AG09309 (cell line): ENCODE results near the gene MN1.

Source experiments
- DNase-seq: peaks from one replicate; pipeline ENCODE4 v3.0.0-alpha.2; 2010; ENCODE audit warnings: low read depth
- H3K4me3 ChIP-seq: 2 replicates; pipeline ENCODE4 v1.5.1; 2011; ENCODE audit warnings: mild to moderate bottlenecking, low read depth, low read length, moderate library complexity; ENCODE audit not compliant: control insufficient read depth
- TF ChIP-seq, protein P1 (sequence below): IDR thresholded peaks from 2 replicates; pipeline ENCODE4 v1.5.1; 2011; ENCODE audit warnings: mild to moderate bottlenecking, low read depth, low read length, inconsistent platforms; ENCODE audit not compliant: insufficient read depth, control insufficient read depth; ENCODE audit errors: missing control alignments

MN1 gene

DNA sequence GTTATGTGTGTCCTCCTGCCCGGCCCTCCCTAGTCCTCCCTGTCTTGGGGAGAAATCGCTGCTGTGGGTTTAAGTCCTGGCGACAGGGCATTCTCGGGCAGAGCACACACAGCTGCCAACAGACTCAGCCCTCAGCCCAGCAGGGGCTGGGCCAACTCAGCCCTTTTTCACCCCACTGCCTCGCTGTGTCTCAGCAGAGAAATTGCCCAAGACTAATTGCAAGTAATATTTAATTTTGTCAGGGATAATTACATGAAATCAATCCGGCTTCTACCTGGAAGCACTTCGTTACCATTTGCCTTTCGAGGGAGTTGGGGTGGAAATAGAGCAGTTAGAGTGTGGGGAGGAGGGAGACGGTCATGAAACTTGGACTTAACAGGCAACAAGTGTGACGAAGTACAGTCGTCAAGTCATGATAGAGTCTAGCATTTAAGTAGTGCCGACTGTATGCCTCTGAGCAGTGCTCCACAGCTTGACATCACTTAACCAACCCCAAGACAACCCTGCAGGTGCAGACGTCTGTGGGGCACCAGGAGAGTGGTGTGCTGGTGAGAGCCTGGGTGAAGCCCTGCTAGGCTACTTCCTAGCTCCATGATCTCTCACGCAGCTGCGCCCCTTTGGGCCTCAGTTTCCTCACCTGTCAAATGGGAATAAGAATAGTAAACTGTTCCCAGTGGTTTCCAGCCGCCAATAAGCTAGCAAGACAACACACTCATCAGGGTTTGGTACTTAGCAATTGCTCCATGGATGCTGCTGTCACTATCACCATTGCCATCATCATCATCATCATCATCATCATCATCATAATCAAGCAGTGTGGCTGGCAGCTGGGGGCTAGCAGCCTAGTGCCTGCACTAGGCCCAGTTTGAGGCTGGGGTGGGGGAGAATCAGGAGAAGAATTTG, 29.2 kb downstream of the MN1 start:
- H3K4me3 ChIP-seq: no peak overlapping the region

DNA sequence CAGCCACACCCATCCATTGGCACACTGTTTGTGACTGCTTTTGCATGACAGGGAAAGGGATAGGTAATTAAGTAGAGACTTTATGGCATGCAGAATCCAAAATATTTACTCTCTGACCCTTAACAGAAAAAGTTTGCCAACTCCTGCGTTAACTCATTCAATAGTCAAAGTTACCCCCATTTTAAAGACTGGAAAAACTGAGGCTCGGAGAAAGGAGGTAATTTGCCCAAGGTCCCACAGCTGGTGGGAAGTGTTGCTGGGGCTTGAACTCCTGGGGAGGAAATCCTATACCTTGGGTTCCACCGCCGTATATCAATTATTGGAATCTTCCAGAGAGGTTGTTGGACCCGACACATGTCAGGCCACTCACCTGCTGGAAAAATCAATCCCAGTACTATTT, 29.9 kb downstream of the MN1 start:
- H3K4me3 ChIP-seq: no peak overlapping the region
- no peak for DNase-seq
- TF ChIP-seq, protein P1, sequence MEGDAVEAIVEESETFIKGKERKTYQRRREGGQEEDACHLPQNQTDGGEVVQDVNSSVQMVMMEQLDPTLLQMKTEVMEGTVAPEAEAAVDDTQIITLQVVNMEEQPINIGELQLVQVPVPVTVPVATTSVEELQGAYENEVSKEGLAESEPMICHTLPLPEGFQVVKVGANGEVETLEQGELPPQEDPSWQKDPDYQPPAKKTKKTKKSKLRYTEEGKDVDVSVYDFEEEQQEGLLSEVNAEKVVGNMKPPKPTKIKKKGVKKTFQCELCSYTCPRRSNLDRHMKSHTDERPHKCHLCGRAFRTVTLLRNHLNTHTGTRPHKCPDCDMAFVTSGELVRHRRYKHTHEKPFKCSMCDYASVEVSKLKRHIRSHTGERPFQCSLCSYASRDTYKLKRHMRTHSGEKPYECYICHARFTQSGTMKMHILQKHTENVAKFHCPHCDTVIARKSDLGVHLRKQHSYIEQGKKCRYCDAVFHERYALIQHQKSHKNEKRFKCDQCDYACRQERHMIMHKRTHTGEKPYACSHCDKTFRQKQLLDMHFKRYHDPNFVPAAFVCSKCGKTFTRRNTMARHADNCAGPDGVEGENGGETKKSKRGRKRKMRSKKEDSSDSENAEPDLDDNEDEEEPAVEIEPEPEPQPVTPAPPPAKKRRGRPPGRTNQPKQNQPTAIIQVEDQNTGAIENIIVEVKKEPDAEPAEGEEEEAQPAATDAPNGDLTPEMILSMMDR: no peak

More for the DNA sequence above, 29.2 kb downstream of the MN1 start:
- DNase-seq: no peak
- TF ChIP-seq, protein P1: no peak

DNA sequence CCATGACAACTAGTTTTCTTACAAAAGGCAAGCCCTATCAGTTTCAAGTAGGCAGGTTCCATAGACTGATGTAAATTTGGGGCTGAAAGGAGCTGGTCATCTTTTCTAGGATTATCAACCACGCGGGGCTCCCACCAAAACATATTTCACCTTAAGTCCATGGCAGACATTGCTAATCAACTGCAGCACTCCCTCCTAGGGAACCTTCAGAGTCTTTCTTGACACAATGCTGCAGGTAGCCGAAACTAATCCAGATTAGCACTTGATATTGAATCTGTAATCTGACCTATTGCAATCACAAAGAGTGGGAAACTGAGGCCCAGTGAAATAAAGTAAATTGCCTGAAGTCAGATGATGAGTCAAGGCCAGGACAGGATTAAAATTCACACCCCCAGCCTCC, 32.5 kb downstream of the MN1 start:
- no peak for DNase-seq
- TF ChIP-seq, protein P1: no peak
- H3K4me3 ChIP-seq: no peak overlapping the region

DNA sequence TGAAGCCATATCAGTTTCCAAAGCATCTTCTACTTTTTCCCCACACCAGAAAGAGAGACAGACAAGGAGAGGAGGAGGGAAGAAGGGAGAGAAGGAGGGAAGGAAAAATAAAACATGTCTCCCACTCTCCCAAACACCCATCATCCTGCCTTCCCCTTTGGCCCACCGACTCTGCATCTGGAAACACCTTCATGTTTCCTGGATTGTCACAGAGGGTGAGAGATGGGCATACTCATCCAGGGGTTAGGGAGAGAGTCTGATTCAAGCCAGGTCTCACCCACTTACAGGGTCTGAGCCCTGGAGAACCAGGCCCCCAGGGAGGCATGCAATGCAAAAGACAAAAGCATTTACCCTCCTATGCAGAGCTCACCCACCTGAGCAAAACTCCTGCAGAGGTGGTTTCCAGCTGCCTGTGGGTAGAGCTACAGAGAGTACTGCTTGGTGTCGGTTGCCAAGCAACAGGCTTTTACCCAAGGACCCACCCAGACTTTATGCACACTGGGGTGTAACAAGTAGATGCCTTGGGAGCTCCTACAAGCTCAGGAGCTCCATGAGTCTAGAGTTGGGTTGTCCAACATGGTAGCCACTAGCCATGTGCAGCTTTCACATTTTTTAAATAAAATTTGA, 33.4 kb downstream of the MN1 start:
- no peak for DNase-seq
- TF ChIP-seq, protein P1: no peak

DNA sequence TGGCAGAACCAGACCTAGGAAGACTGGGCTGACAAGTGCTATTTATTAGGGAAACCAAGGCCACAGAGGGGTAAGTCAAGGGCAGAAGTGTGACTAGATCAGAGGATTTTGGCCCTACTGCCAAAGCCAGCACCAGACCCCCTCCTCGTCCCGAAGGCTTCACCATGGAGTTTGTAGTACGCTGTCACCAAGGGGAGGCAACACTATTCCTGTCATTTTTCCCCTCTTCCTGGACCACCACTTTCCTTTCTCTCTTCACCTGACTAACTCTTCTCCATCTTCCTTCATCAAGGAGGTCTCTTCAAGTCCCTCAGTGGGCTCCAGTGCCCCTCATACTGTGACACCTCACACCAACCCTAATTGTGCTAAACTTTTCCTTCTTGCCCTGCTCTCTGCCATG, 34.9 kb downstream of the MN1 start:
- TF ChIP-seq, protein P1: no peak
- no peak overlapping the region for H3K4me3 ChIP-seq
- DNase-seq: no peak

More for the DNA sequence above, 33.4 kb downstream of the MN1 start:
- no peak overlapping the region for H3K4me3 ChIP-seq

DNA sequence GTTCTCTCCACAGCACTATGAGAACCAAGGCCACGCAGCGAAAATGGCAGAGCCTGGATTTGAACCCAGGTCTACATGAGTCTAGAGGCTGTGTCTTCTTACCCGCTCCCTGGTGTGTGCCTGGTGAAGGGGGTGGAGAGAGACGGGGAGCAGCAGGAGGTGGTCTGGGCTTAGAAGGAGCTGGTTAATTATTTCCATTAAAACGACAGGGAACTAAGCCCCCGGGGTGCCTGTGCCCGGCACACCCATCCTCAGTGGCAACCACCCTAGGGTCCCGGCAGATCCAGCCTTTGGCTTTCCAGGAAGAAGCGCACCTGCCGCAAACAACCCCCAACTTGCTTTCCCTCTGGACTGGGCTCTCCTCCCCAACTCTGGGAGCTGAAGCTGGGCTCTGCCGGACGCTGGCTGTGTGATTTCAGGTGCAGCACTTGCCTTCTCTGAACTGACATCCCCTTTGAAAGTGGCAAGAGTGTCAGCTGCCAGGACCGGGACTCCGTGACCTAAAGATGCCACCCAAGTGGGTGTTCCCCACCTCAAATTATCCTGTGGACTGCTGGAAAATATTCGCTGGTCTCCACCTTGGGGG, 35.8 kb downstream of the MN1 start:
- no peak for DNase-seq
- no peak overlapping the region for H3K4me3 ChIP-seq
- TF ChIP-seq, protein P1: no peak
